Upper lobe of left lung (tissue), 6 donors: ENCODE results near the gene ZNF641. TPM values are rescaled to one million over a fixed set of nuclear protein-coding genes. Genes with fewer than 3 reads are reported as not detected.

ENCODE experiments used
- ATAC-seq, 2 donors: fragments of 200-7000 bp; cut with Tn5 transposase; one replicate each; pipeline ENCODE4 v1.9.1; 2022; ENCODE audit warnings: mild to moderate bottlenecking in 2 of 2, moderate library complexity in 2 of 2; ENCODE audit not compliant: low FRiP score in 2 of 2
- DNase-seq, 2 donors: peaks; one replicate each; pipeline ENCODE4 v3.0.0-alpha.2; 2019 to 2020
- H3K27ac ChIP-seq, 4 donors: fragments of 200-600 bp; sonication (generic); one replicate each; pipeline ENCODE4 v1.5.1; 2016 to 2019
- H3K27me3 ChIP-seq, 4 donors: fragments of 200-600 bp; sonication (generic); one replicate each; pipeline ENCODE4 v1.5.1; 2017 to 2019
- H3K36me3 ChIP-seq, 4 donors: fragments of 200-600 bp; sonication (generic); one replicate each; pipeline ENCODE4 v1.5.1; 2016 to 2019
- H3K4me1 ChIP-seq, 4 donors: fragments of 200-600 bp; sonication (generic); one replicate each; pipeline ENCODE4 v1.5.1; 2018 to 2019
- H3K4me3 ChIP-seq, 4 donors: fragments of 200-600 bp; sonication (generic); one replicate each; pipeline ENCODE4 v1.5.1; 2017 to 2019; ENCODE audit warnings: mild to moderate bottlenecking in 2 of 4, moderate library complexity in 1 of 4
- H3K9me3 ChIP-seq, 4 donors: fragments of 200-600 bp; sonication (generic); one replicate each; pipeline ENCODE4 v1.5.1; 2018 to 2019
- EP300 ChIP-seq, 4 donors: sonication (generic); formaldehyde crosslinking; IDR thresholded peaks; one replicate each; pipeline ENCODE4 v1.5.1; 2017; ENCODE audit warnings: antibody characterized with exemption in 4 of 4, control low read depth in 2 of 4
- POLR2A ChIP-seq, 4 donors: fragments of 450-650 bp; IDR thresholded peaks; one replicate each; pipeline ENCODE4 v1.5.1; 2016 to 2017; ENCODE audit warnings: antibody characterized with exemption in 4 of 4, mild to moderate bottlenecking in 2 of 4
- POLR2AphosphoS5 ChIP-seq, 2 donors: sonication (generic); formaldehyde crosslinking; IDR thresholded peaks; one replicate each; pipeline ENCODE4 v1.5.1; 2017; ENCODE audit warnings: antibody characterized with exemption in 2 of 2
- WGBS, 2 donors: methylation state at CpG; one replicate each; pipeline ENCODE4 v1.1.5; 2017 to 2018; 5-methylcytosine and 5-hydroxymethylcytosine counted together
- small RNA-seq, 4 donors: library from RNA; depleted of rRNA; stranded (forward); fragments of <200 nt; gene quantifications; one replicate each; pipeline ENCODE3, GENCODE V24; 2016
- total RNA-seq, 6 donors: library from RNA; depleted of rRNA in 4 of 6; stranded (reverse); fragments of >200 nt in 4 of 6; gene quantifications; one replicate each; pipeline versions ENCODE4 v1.1.0 to v1.2.1, GENCODE V29; 2016 to 2021
- TF ChIP-seq, protein P1 (sequence below), 6 experiments: fragments of 450-650 bp in 4 of 6; fragments of 200-600 bp in 2 of 6; sonication (generic) in 2 of 6; IDR thresholded peaks; one replicate each; pipeline ENCODE4 v1.5.1; 2016 to 2019; ENCODE audit warnings: antibody characterized with exemption in 6 of 6
- donor health status: DM: no; HTN: no; CAD: no; lungs with moderate emphysema.
- donor health status: DM: no; HTN: yes; CAD: no; lungs with severe emphysema.

ZNF641 gene
- total RNA-seq, 6 donors from 2014 or later = 16.8 to 60.8 (median 24.6) TPM

DNA sequence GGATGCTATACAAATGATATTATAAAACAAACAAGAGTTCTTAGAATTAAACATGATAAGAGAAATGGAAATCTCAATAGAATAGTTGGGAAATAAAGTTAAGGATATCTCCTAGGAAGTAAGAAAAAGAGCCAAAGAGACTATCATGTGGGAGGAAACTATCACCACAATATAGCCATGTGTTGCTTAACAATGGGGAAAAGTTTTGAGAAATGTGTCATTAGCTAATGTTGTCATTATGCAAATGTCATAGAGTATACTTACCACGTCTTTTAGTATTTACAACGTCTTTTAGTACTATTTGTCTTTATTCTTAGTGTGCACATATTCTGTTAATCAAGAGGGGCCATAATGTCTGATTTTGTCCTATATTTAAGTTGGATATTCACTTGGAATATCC, 58.7 kb downstream of the ZNF641 start:
- no peak for TF ChIP-seq EP300 (IDR thresholded peaks at IDR 0.05)
- TF ChIP-seq POLR2A (IDR thresholded peaks at IDR 0.05) = no peak
- TF ChIP-seq POLR2AphosphoS5 (IDR thresholded peaks at IDR 0.05) = no peak
- TF ChIP-seq, protein P1, sequence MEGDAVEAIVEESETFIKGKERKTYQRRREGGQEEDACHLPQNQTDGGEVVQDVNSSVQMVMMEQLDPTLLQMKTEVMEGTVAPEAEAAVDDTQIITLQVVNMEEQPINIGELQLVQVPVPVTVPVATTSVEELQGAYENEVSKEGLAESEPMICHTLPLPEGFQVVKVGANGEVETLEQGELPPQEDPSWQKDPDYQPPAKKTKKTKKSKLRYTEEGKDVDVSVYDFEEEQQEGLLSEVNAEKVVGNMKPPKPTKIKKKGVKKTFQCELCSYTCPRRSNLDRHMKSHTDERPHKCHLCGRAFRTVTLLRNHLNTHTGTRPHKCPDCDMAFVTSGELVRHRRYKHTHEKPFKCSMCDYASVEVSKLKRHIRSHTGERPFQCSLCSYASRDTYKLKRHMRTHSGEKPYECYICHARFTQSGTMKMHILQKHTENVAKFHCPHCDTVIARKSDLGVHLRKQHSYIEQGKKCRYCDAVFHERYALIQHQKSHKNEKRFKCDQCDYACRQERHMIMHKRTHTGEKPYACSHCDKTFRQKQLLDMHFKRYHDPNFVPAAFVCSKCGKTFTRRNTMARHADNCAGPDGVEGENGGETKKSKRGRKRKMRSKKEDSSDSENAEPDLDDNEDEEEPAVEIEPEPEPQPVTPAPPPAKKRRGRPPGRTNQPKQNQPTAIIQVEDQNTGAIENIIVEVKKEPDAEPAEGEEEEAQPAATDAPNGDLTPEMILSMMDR (IDR thresholded peaks at IDR 0.05) = no peak
- H3K27ac ChIP-seq = no peak overlapping the region
- no peaks in the 10 kb centered on the region for H3K9me3 ChIP-seq
- 35 to 47% methylated on average over 2 of the region's 2 CpGs for WGBS, 2 donors
- ATAC-seq (no peak), DNase-seq (no peak)
- peaks cover 0 to 6% (median 4%) of the 10 kb centered on the region in 4 donors for H3K4me1 ChIP-seq
- H3K36me3 ChIP-seq = no peaks in the 10 kb centered on the region
- no peak overlapping the region for H3K4me3 ChIP-seq
- H3K27me3 ChIP-seq = no peaks in the 10 kb centered on the region

DNA sequence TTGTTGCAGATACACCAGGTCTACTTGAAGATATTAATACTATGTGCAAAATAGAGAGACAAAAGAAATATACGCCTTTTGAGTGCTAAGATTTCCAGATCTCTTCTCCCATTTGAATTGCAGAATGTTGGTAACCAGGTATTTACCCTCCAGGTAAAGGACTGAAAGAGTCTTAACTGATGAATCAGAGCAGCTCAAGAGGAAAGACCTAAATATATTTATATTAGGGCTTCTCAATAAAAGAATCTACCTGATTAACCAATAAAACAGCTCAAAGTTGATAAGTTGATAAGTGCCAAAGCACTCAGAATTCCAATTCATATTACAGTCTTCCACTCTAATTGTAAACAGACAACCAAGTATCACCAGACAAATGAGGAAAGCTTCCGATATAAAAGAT, 59.2 kb downstream of the ZNF641 start:
- WGBS, 2 donors = 80 to 88% methylated on average over 2 of the region's 2 CpGs
- Histone ChIP-seq H3K27ac (no peak overlapping the region), H3K36me3 (no peaks in the 10 kb centered on the region), H3K27me3 (no peaks in the 10 kb centered on the region), H3K4me1 (peaks cover 0 to 5% (median 1%) of the 10 kb centered on the region in 4 donors), H3K4me3 (no peak overlapping the region), H3K9me3 (no peaks in the 10 kb centered on the region)
- DNase-seq = no peak
- TF ChIP-seq POLR2AphosphoS5 (IDR thresholded peaks at IDR 0.05) (no peak), EP300 (IDR thresholded peaks at IDR 0.05) (no peak), POLR2A (IDR thresholded peaks at IDR 0.05) (no peak)
- TF ChIP-seq, protein P1 (IDR thresholded peaks at IDR 0.05) = no peak
- ATAC-seq = no peak

DNA sequence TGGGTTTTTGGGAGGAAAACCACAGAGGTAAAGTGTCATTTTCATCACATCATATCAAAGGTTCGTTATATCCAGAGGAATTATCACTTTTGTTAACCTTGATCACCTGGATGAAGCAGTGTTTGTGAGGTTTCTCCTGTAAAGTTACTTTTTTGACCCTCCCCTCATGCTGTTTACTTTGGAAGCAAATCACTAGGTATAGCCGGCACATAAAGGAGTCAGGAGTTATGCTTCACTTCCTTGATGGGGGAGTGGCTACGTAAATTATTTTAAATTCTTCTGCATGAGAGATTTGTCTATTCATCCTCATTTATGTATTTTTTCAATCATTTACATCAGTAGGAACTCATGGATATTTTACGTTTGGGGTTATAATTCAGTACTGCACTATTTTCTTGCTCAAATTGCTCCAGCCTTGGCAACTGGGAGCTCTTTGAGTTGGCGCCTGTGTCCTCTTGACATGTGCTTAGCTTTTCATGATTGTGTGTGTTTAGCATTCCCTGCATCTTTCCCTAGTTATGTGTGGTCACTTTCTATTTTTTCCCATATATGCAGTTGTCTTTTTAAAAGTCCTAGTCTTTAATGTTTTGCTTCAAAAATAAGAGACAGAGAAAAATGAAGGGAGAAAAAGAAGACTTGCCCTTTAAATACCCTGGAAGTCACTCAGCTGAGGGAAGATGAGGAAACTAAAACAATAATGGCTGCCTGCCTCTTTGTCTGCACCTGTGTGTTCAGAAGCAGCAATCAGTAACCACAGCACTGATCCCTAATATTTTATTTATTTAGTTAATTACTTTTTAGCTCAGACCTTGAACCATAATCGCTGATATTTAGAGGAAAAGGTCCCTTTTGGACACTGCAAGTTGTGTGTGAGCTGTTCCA, 62.1 kb downstream of the ZNF641 start:
- H3K9me3 ChIP-seq = no peaks in the 10 kb centered on the region
- H3K4me3 ChIP-seq = no peak overlapping the region
- ATAC-seq (no peak), DNase-seq (no peak)
- peaks cover 0 to 5% (median 0%) of the 10 kb centered on the region in 4 donors for H3K4me1 ChIP-seq
- no peak overlapping the region for H3K27ac ChIP-seq
- H3K36me3 ChIP-seq = no peaks in the 10 kb centered on the region
- no peak for TF ChIP-seq POLR2A (IDR thresholded peaks at IDR 0.05)
- TF ChIP-seq, protein P1 (IDR thresholded peaks at IDR 0.05) = no peak
- TF ChIP-seq EP300 (IDR thresholded peaks at IDR 0.05) = no peak
- no peak for TF ChIP-seq POLR2AphosphoS5 (IDR thresholded peaks at IDR 0.05)
- no peaks in the 10 kb centered on the region for H3K27me3 ChIP-seq
- WGBS, 2 donors = 55 to 62% methylated on average over 6 of the region's 6 CpGs

Small RNAs within 50 kb of the gene (small RNA-seq; reads per million reads assigned to genes)
- 0 reads per million in 4 donors for gene AC024257.2

Other genes with a start within 250 kb of the ZNF641 start
- 10 to 100 TPM in 4 of 6 donors, 1 to 10 TPM in 2; 6.3 to 27.3 (median 13.5) TPM for gene SENP1, start 244.8 kb downstream of the ZNF641 start, total RNA-seq
- 10 to 100 TPM; 21.4 to 52.4 (median 36.3) TPM for gene PFKM, start 231.6 kb downstream of the ZNF641 start, total RNA-seq
- 10 to 100 TPM; 17.8 to 36.5 (median 30.6) TPM for gene ASB8, start 193.4 kb downstream of the ZNF641 start, total RNA-seq
- gene CCDC184, start 167.3 kb downstream of the ZNF641 start, total RNA-seq = 1 to 10 TPM in 2 of 6 donors, under 1 TPM in 4; 0.17 to 1.3 (median 0.93) TPM
- gene OR10AD1, start 147.6 kb downstream of the ZNF641 start, total RNA-seq = not detected
- gene ANP32D, start 121.6 kb upstream of the ZNF641 start, total RNA-seq = 1 to 10 TPM in 2 of 6 donors, under 1 TPM in 1, not detected in 3; 0.37 to 3.1 (median 2.1) TPM
- gene C12orf54, start 131.6 kb upstream of the ZNF641 start, total RNA-seq = under 1 TPM in 1 of 6 donors, not detected in 5; 0.64 TPM
- gene OR8S1, start 174.7 kb upstream of the ZNF641 start, total RNA-seq = not detected
- not detected for gene LALBA, start 219.1 kb upstream of the ZNF641 start, total RNA-seq